ENCODE results near the gene CELF4.

The CELF4 gene

GRCh38 chr18:37552286-37552685 is 13.3 kb downstream of the CELF4 start:
- DNase-seq (ENCODE audit: low spot score), result no peak
- no peak for TF ChIP-seq CTCF (IDR thresholded peaks at IDR 0.05; ENCODE audit: extremely low read depth, missing control alignments)

- TF ChIP-seq CTCF (IDR thresholded peaks at IDR 0.05; ENCODE audit: extremely low read depth, missing control alignments), result no peak
- no peak for DNase-seq (ENCODE audit: low spot score)
These were observed 13.8 kb downstream of the CELF4 start for GRCh38 chr18:37551846-37552245.

- no peak for TF ChIP-seq CTCF (IDR thresholded peaks at IDR 0.05; ENCODE audit: extremely low read depth, missing control alignments)
- DNase-seq (ENCODE audit: low spot score), result no peak
These were observed 14.3 kb downstream of the CELF4 start for GRCh38 chr18:37551249-37551648.

GRCh38 chr18:37550118-37550875 is 15.3 kb downstream of the CELF4 start:
- TF ChIP-seq CTCF (IDR thresholded peaks at IDR 0.05; ENCODE audit: extremely low read depth, missing control alignments), result no peak
- no peak for DNase-seq (ENCODE audit: low spot score)

- no peak for TF ChIP-seq CTCF (IDR thresholded peaks at IDR 0.05; ENCODE audit: extremely low read depth, missing control alignments)
- no peak for DNase-seq (ENCODE audit: low spot score)
These were observed 16.8 kb downstream of the CELF4 start for GRCh38 chr18:37548679-37549289.

GRCh38 chr18:37547196-37547827 is 18.3 kb downstream of the CELF4 start:
- no peak for DNase-seq (ENCODE audit: low spot score)
- no peak for TF ChIP-seq CTCF (IDR thresholded peaks at IDR 0.05; ENCODE audit: extremely low read depth, missing control alignments)

- TF ChIP-seq CTCF (IDR thresholded peaks at IDR 0.05; ENCODE audit: extremely low read depth, missing control alignments), result no peak
- no peak for DNase-seq (ENCODE audit: low spot score)
These were observed 18.9 kb downstream of the CELF4 start for GRCh38 chr18:37546651-37547050.
